ENCODE data around the gene PPIP5K1.
"Not testable (repeated sequence)": the region's sequence is repeated elsewhere in the genome, so short reads cannot be mapped to it uniquely, and the experiment has no call there.

The PPIP5K1 gene

GRCh38 chr15:43589778-43590466 is at the start of gene PPIP5K1:
Gene PPIP5K1, minus strand, starts transcription at chr15:43590208. Its CDS starts 5,704 bp downstream, at chr15:43584504.
- DNase-seq (ENCODE audit: low read depth), result not testable (repeated sequence)

DNA sequence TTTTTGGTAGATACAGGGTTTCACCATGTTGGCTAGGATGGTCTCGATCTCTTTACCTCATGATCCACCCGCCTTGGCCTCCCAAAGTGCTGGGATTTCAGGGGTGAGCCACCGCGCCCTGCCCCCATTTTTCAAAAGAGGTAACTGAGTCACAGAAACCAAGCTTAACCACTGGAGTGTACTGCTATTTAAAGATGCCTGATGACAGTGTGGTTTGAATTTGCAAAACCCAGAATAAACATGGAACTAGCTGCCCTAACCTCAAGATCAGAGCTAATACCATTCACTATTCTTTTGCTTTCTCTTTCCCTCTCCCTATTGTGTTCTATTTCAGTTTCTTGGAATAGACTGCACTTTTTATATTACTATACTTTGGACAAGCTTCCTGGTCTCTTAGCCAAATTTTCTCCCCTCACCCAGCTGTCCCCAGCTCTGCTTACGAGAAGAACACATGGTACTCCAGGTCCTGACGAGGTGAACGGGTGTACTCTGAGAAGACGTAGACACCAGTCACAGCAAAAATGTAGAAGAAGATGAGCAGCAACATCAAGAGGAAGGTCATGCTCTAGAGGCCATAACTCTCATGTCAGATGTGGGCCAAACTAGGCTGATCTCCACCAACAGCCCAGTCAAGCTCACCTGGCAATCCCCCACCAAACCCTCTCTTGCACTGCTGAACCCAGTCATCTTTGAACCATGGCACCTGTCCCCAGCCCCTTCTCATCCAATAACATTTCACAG is 48.6 kb upstream of the PPIP5K1 start:
- DNase-seq (ENCODE audit: low read depth); H3K4me3 ChIP-seq (ENCODE audit: low read depth, low read length): not testable (repeated sequence)

More at GRCh38 chr15:43589778-43590466, at the start of gene PPIP5K1:
- H3K4me3 ChIP-seq (ENCODE audit: low read depth, low read length), result not testable (repeated sequence)

GRCh38 chr15:43626937-43627336 is 36.9 kb upstream of the PPIP5K1 start:
- not testable (repeated sequence) for H3K4me3 ChIP-seq (ENCODE audit: low read depth, low read length); DNase-seq (ENCODE audit: low read depth)

DNA sequence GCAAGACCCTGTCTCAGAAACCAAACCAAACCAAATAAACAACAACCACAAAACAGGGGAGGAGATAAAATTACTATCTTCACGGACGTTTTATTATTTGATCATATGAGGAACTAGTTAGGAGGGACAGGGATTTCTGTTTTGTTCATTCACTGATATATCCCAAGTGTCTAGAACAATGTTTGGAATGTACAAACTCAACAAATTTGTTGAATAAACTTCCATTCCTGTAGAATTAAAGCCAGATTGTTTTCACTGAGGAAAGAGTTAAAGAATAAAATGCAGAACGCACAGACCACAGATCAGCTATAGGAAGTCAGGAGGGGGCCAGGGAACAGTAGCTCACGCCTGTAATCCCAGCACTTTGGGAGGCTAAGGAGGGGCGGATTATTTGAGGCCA is 35.1 kb upstream of the PPIP5K1 start:
- H3K4me3 ChIP-seq (ENCODE audit: low read depth, low read length), result no peak overlapping the region
- TF ChIP-seq, protein P1, sequence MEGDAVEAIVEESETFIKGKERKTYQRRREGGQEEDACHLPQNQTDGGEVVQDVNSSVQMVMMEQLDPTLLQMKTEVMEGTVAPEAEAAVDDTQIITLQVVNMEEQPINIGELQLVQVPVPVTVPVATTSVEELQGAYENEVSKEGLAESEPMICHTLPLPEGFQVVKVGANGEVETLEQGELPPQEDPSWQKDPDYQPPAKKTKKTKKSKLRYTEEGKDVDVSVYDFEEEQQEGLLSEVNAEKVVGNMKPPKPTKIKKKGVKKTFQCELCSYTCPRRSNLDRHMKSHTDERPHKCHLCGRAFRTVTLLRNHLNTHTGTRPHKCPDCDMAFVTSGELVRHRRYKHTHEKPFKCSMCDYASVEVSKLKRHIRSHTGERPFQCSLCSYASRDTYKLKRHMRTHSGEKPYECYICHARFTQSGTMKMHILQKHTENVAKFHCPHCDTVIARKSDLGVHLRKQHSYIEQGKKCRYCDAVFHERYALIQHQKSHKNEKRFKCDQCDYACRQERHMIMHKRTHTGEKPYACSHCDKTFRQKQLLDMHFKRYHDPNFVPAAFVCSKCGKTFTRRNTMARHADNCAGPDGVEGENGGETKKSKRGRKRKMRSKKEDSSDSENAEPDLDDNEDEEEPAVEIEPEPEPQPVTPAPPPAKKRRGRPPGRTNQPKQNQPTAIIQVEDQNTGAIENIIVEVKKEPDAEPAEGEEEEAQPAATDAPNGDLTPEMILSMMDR (IDR thresholded peaks at IDR 0.05; ENCODE audit: control insufficient read depth, extremely low read depth, insufficient read depth), result no peak
- no peak for DNase-seq (ENCODE audit: low read depth)

DNA sequence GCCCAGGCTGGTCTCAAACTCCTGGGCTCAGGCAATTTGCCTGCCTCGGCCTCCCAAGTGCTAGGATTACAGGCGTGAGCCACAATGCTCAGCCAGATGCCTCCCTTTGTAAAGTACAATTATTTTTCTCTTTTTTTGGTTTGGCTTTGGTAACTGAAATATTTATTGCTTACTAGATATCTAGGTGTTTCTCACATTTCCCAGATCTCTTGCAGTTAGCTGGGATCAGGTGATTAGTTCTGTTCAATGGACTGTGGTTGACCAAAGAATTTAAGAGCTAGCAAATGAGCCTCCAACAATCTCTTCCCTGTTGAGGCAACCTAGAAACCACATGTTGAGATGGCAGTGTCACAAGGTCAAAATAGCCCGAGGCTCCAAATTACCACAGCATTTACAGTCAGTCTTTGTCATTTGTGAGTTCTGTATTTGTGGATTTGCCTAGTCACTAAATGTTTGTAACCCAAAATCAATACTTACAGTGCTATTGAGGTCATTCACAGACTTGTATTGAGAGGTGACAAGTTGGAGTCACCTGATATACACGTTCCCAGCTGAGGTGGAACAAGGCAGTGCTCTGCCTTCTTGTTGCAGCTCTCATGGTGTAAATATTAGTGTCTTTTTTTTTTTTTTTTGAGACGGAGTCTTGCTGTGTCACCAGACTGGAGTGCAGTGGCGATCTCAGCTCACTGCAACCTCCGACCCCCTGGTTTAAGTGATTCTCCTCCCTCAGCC is 32.2 kb upstream of the PPIP5K1 start:
- DNase-seq (ENCODE audit: low read depth), result not testable (repeated sequence)

DNA sequence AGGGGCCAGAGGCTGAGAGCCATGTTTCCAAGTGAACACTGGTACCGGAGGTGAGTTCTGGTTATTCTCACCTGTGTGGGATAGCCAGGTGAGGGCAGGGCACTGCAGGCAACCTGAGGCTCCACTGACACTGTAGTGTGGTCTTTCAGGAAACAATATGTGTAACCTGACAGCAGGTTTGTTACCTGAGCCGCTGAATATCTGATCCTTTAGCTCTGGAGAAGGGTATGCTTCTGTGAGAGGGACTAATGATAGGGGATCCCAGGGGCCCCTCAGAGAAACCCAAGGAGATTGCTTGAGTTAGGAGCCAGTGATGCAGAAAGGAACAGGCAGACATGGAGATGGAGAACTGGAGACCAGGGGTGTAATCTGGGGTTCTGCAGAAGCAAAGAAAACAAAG is 28.7 kb upstream of the PPIP5K1 start, which contains the start of gene STRC:
TSS of gene STRC (minus strand) at position 101 of the 400 bp plus-strand sequence. CDS start at position 23, 78 bp downstream.
- DNase-seq (ENCODE audit: low read depth); H3K4me3 ChIP-seq (ENCODE audit: low read depth, low read length): not testable (repeated sequence)

More for the DNA sequence above, 32.2 kb upstream of the PPIP5K1 start:
- not testable (repeated sequence) for H3K4me3 ChIP-seq (ENCODE audit: low read depth, low read length)

- H3K4me3 ChIP-seq (ENCODE audit: low read depth, low read length); DNase-seq (ENCODE audit: low read depth): not testable (repeated sequence)
Measured at GRCh38 chr15:43617750-43618149, 27.7 kb upstream of the PPIP5K1 start.

DNA sequence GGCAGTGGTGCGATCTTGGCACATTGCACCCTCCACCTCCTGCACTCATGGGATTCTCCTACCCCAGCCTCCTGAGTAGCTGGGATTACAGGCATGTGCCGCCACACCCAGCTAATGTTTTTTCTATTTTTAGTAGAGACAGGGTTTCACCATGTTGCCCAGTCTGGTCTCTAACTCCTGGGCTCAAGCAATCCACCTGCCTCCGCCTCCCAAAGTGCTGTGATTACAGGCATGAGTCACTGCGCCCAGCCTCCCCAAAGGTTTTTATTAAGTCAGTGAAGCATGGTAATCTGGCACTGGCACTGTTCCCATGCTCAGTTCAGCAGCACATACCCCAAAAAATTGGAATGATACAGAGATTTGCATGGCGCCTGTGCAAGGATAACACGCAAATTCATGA is 12.2 kb upstream of the PPIP5K1 start:
- not testable (repeated sequence) for DNase-seq (ENCODE audit: low read depth); H3K4me3 ChIP-seq (ENCODE audit: low read depth, low read length)

DNA sequence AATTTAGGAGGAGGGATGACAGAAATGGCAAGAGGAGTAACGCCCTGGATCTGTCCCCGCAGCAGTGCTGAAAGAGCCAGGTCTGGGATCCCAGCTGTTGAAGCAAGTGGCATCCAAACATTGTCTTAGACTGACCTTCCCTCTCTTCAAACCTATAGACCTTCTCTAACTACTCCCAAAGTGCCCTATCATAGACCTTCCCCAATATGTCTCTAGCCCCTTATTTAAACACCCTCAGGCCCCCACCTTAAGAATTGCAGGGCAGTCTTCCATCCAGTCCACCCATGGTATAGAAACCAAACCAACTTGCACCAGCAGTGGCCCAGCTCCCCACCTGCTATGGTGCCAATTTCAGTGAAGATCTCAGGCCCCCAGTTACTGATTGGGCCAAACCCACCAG is 10.2 kb upstream of the PPIP5K1 start:
- H3K4me3 ChIP-seq (ENCODE audit: low read depth, low read length); DNase-seq (ENCODE audit: low read depth): not testable (repeated sequence)

- not testable (repeated sequence) for H3K4me3 ChIP-seq (ENCODE audit: low read depth, low read length); DNase-seq (ENCODE audit: low read depth)
Measured at GRCh38 chr15:43599131-43599530, 9.1 kb upstream of the PPIP5K1 start.

DNA sequence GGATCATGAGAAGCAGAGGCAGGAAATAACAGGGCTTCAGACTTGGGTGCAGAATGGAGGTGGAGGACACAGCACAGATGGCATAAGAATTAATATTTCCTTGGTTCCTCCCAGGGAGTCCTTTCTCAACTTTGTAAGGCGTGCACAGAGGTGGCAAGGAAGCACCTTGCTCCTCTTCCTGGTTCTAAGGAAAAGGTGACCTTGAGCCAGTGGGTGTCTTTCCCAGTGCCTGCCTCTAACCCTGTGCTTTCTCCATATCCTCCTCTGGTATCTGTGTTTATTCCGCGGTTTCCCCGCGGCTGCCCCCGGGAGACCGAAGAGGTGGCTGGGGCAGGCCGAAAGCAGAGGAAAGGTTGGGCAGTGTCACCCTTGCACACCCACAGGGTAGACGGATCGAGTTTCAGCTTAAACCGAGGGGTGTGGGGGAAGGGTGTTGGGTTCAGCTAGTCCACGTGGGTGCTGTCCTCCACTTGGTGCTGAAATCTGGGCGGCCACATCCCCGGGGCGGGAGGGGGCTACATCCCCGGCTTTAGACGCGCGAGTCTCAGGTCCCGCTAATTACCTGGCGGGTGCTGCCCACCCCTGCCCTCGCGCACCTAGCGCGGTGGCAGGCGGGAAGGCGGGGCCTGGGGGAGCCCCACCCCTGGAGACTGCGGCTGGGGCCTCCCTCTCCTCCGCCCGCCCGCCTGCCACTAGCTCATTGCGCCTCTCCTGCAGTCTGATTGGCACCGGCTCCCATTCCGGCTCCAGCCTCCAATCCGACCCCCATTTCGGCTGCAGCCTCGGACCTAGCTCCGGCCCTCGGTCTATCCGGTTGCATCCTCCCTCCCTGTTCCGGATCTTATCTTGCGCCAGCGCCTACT is 3.6 kb upstream of the PPIP5K1 start, which contains the start of gene CKMT1B:
TSS of gene CKMT1B (plus strand) at position 700 of the 863 bp plus-strand sequence. CDS start 192 bp downstream, outside the sequence.
- not testable (repeated sequence) for H3K4me3 ChIP-seq (ENCODE audit: low read depth, low read length); DNase-seq (ENCODE audit: low read depth)

DNA sequence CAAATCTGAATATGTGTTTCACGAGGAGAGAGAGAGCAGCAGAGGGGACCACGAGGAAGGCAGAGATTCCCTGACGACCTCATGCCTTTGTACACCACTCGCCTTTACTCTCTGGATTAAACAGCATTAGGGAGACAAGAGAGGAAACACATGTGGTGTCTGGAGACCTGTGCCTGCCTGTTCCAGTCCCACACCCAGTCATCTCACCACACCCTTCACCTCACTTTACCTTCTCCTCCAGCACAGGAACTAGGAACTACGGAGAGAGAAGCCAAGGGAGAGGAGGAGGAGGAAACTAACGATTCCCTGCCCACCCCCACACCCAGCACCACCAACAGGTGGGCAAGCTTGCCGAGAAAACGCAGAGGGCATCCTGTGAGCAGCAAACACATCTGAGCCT is 2.8 kb upstream of the PPIP5K1 start:
- H3K4me3 ChIP-seq (ENCODE audit: low read depth, low read length); DNase-seq (ENCODE audit: low read depth): not testable (repeated sequence)

- DNase-seq (ENCODE audit: low read depth); H3K4me3 ChIP-seq (ENCODE audit: low read depth, low read length): not testable (repeated sequence)
Measured at GRCh38 chr15:43574607-43575006, 15.4 kb downstream of the PPIP5K1 start.

- H3K4me3 ChIP-seq (ENCODE audit: low read depth, low read length); DNase-seq (ENCODE audit: low read depth): not testable (repeated sequence)
Measured at GRCh38 chr15:43566615-43567014, 23.4 kb downstream of the PPIP5K1 start.

GRCh38 chr15:43563793-43564192 is 26.2 kb downstream of the PPIP5K1 start:
- not testable (repeated sequence) for DNase-seq (ENCODE audit: low read depth); H3K4me3 ChIP-seq (ENCODE audit: low read depth, low read length)

GRCh38 chr15:43562753-43563152 is 27.3 kb downstream of the PPIP5K1 start:
- H3K4me3 ChIP-seq (ENCODE audit: low read depth, low read length); DNase-seq (ENCODE audit: low read depth): not testable (repeated sequence)

Data from LNCaP clone FGC (cell line).